ENCODE data around the gene FMR1NB.

FMR1NB gene

GRCh38 chrX:147981038-147981752 is at the start of gene FMR1NB:
Gene FMR1NB (plus strand): TSS chrX:147981337. CDS start chrX:147981403, 66 bp downstream.
- DNase-seq (ENCODE audit: low read depth): no peak

- no peak for DNase-seq (ENCODE audit: low read depth)
Measured at GRCh38 chrX:147933815-147934214, 47.3 kb upstream of the FMR1NB start.

- DNase-seq (ENCODE audit: low read depth): no peak
Measured at GRCh38 chrX:147935156-147935758, 45.9 kb upstream of the FMR1NB start.

GRCh38 chrX:147945286-147945685 is 35.9 kb upstream of the FMR1NB start:
- no peak for DNase-seq (ENCODE audit: low read depth)

- no peak for DNase-seq (ENCODE audit: low read depth)
Measured at GRCh38 chrX:147948531-147948930, 32.6 kb upstream of the FMR1NB start.

- DNase-seq (ENCODE audit: low read depth): no peak
Measured at GRCh38 chrX:147950352-147950751, 30.8 kb upstream of the FMR1NB start.

GRCh38 chrX:147953976-147954375 is 27.2 kb upstream of the FMR1NB start:
- no peak for DNase-seq (ENCODE audit: low read depth)

GRCh38 chrX:147957291-147957690 is 23.8 kb upstream of the FMR1NB start:
- no peak for DNase-seq (ENCODE audit: low read depth)

GRCh38 chrX:147958291-147958690 is 22.8 kb upstream of the FMR1NB start:
- no peak for DNase-seq (ENCODE audit: low read depth)

GRCh38 chrX:147960722-147961121 is 20.4 kb upstream of the FMR1NB start:
- no peak for DNase-seq (ENCODE audit: low read depth)

- no peak for DNase-seq (ENCODE audit: low read depth)
Measured at GRCh38 chrX:147962476-147962875, 18.7 kb upstream of the FMR1NB start.

GRCh38 chrX:147978931-147979330 is 2.2 kb upstream of the FMR1NB start:
- DNase-seq (ENCODE audit: low read depth): no peak

- no peak for DNase-seq (ENCODE audit: low read depth)
Measured at GRCh38 chrX:148020329-148020728, 39.2 kb downstream of the FMR1NB start.

GRCh38 chrX:148024425-148025148 is 43.5 kb downstream of the FMR1NB start:
- no peak for DNase-seq (ENCODE audit: low read depth)

GRCh38 chrX:148035380-148035779 is 54.2 kb downstream of the FMR1NB start:
- DNase-seq (ENCODE audit: low read depth): no peak

GRCh38 chrX:148037020-148037419 is 55.9 kb downstream of the FMR1NB start:
- no peak for DNase-seq (ENCODE audit: low read depth)

- DNase-seq (ENCODE audit: low read depth): no peak
Measured at GRCh38 chrX:148043271-148043855, 62.2 kb downstream of the FMR1NB start.

- no peak for DNase-seq (ENCODE audit: low read depth)
Measured at GRCh38 chrX:148047200-148047599, 66.1 kb downstream of the FMR1NB start.

- no peak for DNase-seq (ENCODE audit: low read depth)
Measured at GRCh38 chrX:148049441-148049840, 68.3 kb downstream of the FMR1NB start.

GRCh38 chrX:148051973-148052372 is 70.8 kb downstream of the FMR1NB start:
- no peak for DNase-seq (ENCODE audit: low read depth)

GRCh38 chrX:148067285-148067684 is 86.1 kb downstream of the FMR1NB start:
- DNase-seq (ENCODE audit: low read depth): no peak

GRCh38 chrX:148069759-148070503 is 88.8 kb downstream of the FMR1NB start:
- no peak for DNase-seq (ENCODE audit: low read depth)

All from stimulated activated CD8-positive, alpha-beta memory T cell treated with anti-CD3 and anti-CD28 coated beads, Interleukin-15, amount 100 ng/mL, for 1 hour (primary cell).